RCC 7860 (cell line): ENCODE measurements around the gene PBRM1.
"Not testable (repeated sequence)": the region's sequence is repeated elsewhere in the genome, so short reads cannot be mapped to it uniquely, and the experiment has no call there.

Experiments used
- DNase-seq: peaks from one replicate; pipeline ENCODE4 v3.0.0-alpha.2; 2015; ENCODE audit warnings: low spot score
- FAIRE-seq: peaks from 2 replicates; lab custom pipeline; 2012; peaks lifted over from hg19 to GRCh38; lab: Jason Lieb, UNC

PBRM1 gene

GRCh38 chr3:52537165-52537620 lies 148.5 kb downstream of the PBRM1 start:
- DNase-seq (no peak), FAIRE-seq (no peak)

- peak; percentile 81 for FAIRE-seq
- DNase-seq, result peak; percentile 93
Observed at GRCh38 chr3:52536369-52537164, 149.1 kb downstream of the PBRM1 start, which contains the start of gene UQCC5. Gene UQCC5, plus strand, starts transcription at chr3:52536605. Its CDS starts 151 bp downstream, at chr3:52536756.

GRCh38 chr3:52536112-52536368 lies 149.7 kb downstream of the PBRM1 start:
- DNase-seq, result no peak
- no peak for FAIRE-seq

GRCh38 chr3:52535411-52536111 lies 150.2 kb downstream of the PBRM1 start:
- DNase-seq (no peak), FAIRE-seq (no peak)

- DNase-seq, result no peak
Observed at GRCh38 chr3:52534281-52535183, 151.2 kb downstream of the PBRM1 start.

GRCh38 chr3:52533623-52534280 lies 152.0 kb downstream of the PBRM1 start, which contains the start of gene NT5DC2:
Gene NT5DC2, minus strand, starts transcription at chr3:52533857. Its CDS starts 120 bp downstream, at chr3:52533737.
- FAIRE-seq, result no peak
- peak; percentile 42 for DNase-seq

More at GRCh38 chr3:52534281-52535183, 151.2 kb downstream of the PBRM1 start:
- no peak for FAIRE-seq

GRCh38 chr3:52532838-52533622 lies 152.7 kb downstream of the PBRM1 start:
- DNase-seq (no peak), FAIRE-seq (no peak)

GRCh38 chr3:52532517-52532837 lies 153.2 kb downstream of the PBRM1 start:
- peak; percentile 39 for DNase-seq
- no peak for FAIRE-seq

GRCh38 chr3:52531860-52532516 lies 153.7 kb downstream of the PBRM1 start:
- no peak for FAIRE-seq

GRCh38 chr3:52530918-52531826 lies 154.5 kb downstream of the PBRM1 start:
- no peak for FAIRE-seq
- no peak for DNase-seq

More at GRCh38 chr3:52531860-52532516, 153.7 kb downstream of the PBRM1 start:
- no peak for DNase-seq

GRCh38 chr3:52529376-52530333 lies 156.1 kb downstream of the PBRM1 start:
- FAIRE-seq, result no peak
- DNase-seq, result no peak

- DNase-seq (no peak), FAIRE-seq (no peak)
Observed at GRCh38 chr3:52528586-52529375, 156.9 kb downstream of the PBRM1 start.

GRCh38 chr3:52527732-52528585 lies 157.8 kb downstream of the PBRM1 start:
- DNase-seq (no peak), FAIRE-seq (no peak)

GRCh38 chr3:52527039-52527731 lies 158.5 kb downstream of the PBRM1 start:
- DNase-seq (no peak), FAIRE-seq (no peak)

- DNase-seq, FAIRE-seq: not testable (repeated sequence)
Observed at GRCh38 chr3:52526671-52527038, 159.1 kb downstream of the PBRM1 start.
